HepG2 (cell line): ENCODE data around the gene RNF208. TPM values are rescaled to one million over a fixed set of nuclear protein-coding genes. Genes with fewer than 3 reads are reported as not detected.

ENCODE experiments used
- ARHGAP35 ChIP-seq: sonication (generic); formaldehyde crosslinking; IDR thresholded peaks from 2 replicates; pipeline ENCODE4 v1.9.0; 2022; ENCODE audit warnings: mild to moderate bottlenecking, inconsistent platforms, moderate library complexity, missing genetic modification reagents, borderline replicate concordance
- ATAD3A ChIP-seq: sonication (generic); formaldehyde crosslinking; IDR thresholded peaks from 2 replicates; pipeline ENCODE4 v1.4.0; 2020; ENCODE audit warnings: missing genetic modification reagents
- BRF2 ChIP-seq: sonication (generic); formaldehyde crosslinking; IDR thresholded peaks from 2 replicates; pipeline ENCODE4 v1.8.1; 2022; ENCODE audit warnings: mild to moderate bottlenecking, missing genetic modification reagents
- CSRNP1 ChIP-seq: sonication (generic); formaldehyde crosslinking; IDR thresholded peaks from 2 replicates; pipeline ENCODE4 v1.8.1; 2023; ENCODE audit warnings: mild to moderate bottlenecking, missing genetic modification reagents
- DDIT3 ChIP-seq: sonication (generic); formaldehyde crosslinking; IDR thresholded peaks from 2 replicates; pipeline ENCODE4 v1.4.0; 2020; ENCODE audit warnings: mild to moderate bottlenecking, missing genetic modification reagents
- HHEX ChIP-seq: IDR thresholded peaks from 2 replicates; pipeline ENCODE4 v1.6.1; 2016; ENCODE audit warnings: control low read depth
- KDM5B ChIP-seq: sonication (generic); formaldehyde crosslinking; IDR thresholded peaks from 2 replicates; pipeline ENCODE4 v1.4.0; 2020; ENCODE audit warnings: missing genetic modification reagents, mild to moderate bottlenecking, borderline replicate concordance
- MAZ ChIP-seq, 2 experiments: sonication (generic) in 1 of 2; formaldehyde crosslinking in 1 of 2; IDR thresholded peaks; 2 replicates each; pipeline versions ENCODE4 v1.5.0 to v1.6.1; 2012 to 2020; ENCODE audit warnings: low read depth in 2 of 2, mild to moderate bottlenecking in 2 of 2, borderline replicate concordance in 1 of 2, improper control_type of control experiment in 1 of 2, low read length in 1 of 2, missing genetic modification reagents in 1 of 2, moderate library complexity in 1 of 2
- MTERF4 ChIP-seq: sonication (generic); formaldehyde crosslinking; IDR thresholded peaks from 2 replicates; pipeline ENCODE4 v1.8.0; 2023; ENCODE audit warnings: mild to moderate bottlenecking, missing genetic modification reagents
- MYPOP ChIP-seq: sonication (generic); formaldehyde crosslinking; IDR thresholded peaks from 2 replicates; pipeline ENCODE4 v1.8.1; 2023; ENCODE audit warnings: mild to moderate bottlenecking, moderate library complexity, missing genetic modification reagents
- NFE2L1 ChIP-seq: sonication (generic); formaldehyde crosslinking; IDR thresholded peaks from 2 replicates; pipeline ENCODE4 v1.4.0; 2020; ENCODE audit warnings: missing genetic modification reagents, mild to moderate bottlenecking, borderline replicate concordance
- PAWR ChIP-seq: sonication (generic); formaldehyde crosslinking; IDR thresholded peaks from 2 replicates; pipeline ENCODE4 v1.4.0; 2020; ENCODE audit warnings: missing genetic modification reagents, mild to moderate bottlenecking, borderline replicate concordance
- PBX3 ChIP-seq: sonication (generic); formaldehyde crosslinking; IDR thresholded peaks from 2 replicates; pipeline ENCODE4 v1.8.1; 2023; ENCODE audit warnings: missing genetic modification reagents, inconsistent platforms, borderline replicate concordance
- PLSCR1 ChIP-seq: sonication (generic); formaldehyde crosslinking; IDR thresholded peaks from 2 replicates; pipeline ENCODE4 v1.5.0; 2020; ENCODE audit warnings: missing genetic modification reagents, mild to moderate bottlenecking, borderline replicate concordance
- POLR2AphosphoS5 ChIP-seq: IDR thresholded peaks from 2 replicates; pipeline ENCODE4 v1.6.1; 2012; ENCODE audit warnings: low read depth, low read length
- PPARG ChIP-seq: conservative IDR thresholded peaks from 2 replicates; pipeline ENCODE4 v1.6.1; 2016; ENCODE audit warnings: missing biosample characterization, missing genetic modification reagents
- REL ChIP-seq: sonication (generic); formaldehyde crosslinking; conservative IDR thresholded peaks from 2 replicates; pipeline ENCODE4 v1.8.0; 2022; ENCODE audit warnings: mild to moderate bottlenecking, missing genetic modification reagents, moderate library complexity
- SALL2 ChIP-seq: sonication (generic); formaldehyde crosslinking; IDR thresholded peaks from 2 replicates; pipeline ENCODE4 v1.8.1; 2023; ENCODE audit warnings: mild to moderate bottlenecking, missing genetic modification reagents, inconsistent platforms
- ZNF251 ChIP-seq: sonication (generic); formaldehyde crosslinking; IDR thresholded peaks from 2 replicates; pipeline ENCODE4 v1.9.0; 2021; ENCODE audit warnings: mild to moderate bottlenecking, missing genetic modification reagents
- polyA plus RNA-seq, 8 experiments: library from polyadenylated mRNA; depleted of rRNA in 3 of 8; stranded (reverse) in 7 of 8; unstranded in 1 of 8; fragments of >200 nt; fragmentation: Illumina TruSeq in 4 of 8; extraction: Trizol in 4 of 8; gene quantifications; 2 replicates each; pipeline versions ENCODE4 v1.2.1 to v1.2.3, GENCODE V29; 2011 to 2016; ENCODE audit warnings: low read depth in 4 of 8, missing spikeins in 1 of 8, mixed read lengths in 1 of 8; ENCODE audit not compliant: insufficient read depth in 1 of 8
- total RNA-seq, 5 experiments: library from RNA; depleted of rRNA; stranded (reverse); fragments of >200 nt; fragmentation: Illumina TruSeq; extraction: Trizol; gene quantifications; 2 replicates each; pipeline ENCODE4 v1.2.3, GENCODE V29; 2016; ENCODE audit warnings: low read depth in 1 of 5

The RNF208 gene
- total and polyA plus RNA-seq, 2 of the 13 experiments (the other 11 are each of a cell fraction or from before 2014, with no cell fraction given) = 1.6 to 2.1 TPM

- TF ChIP-seq PPARG (CRISPR knock-in tag) (no peak), REL (no peak), ARHGAP35 (CRISPR knock-in tag) (no peak; the same call in 1 of the 2 replicates), MYPOP (CRISPR knock-in tag) (peak; percentile 68; the same call in 1 of the 2 replicates), PLSCR1 (no peak), SALL2 (0 out of 2 replicates have a peak, but pooled peaks have one; percentile 22), KDM5B (CRISPR knock-in tag) (peak; percentile 56; the same call in 1 of the 2 replicates), ZNF251 (CRISPR knock-in tag) (no peak), DDIT3 (no peak), MAZ (IDR thresholded peaks at IDR 0.05; ENCODE audit: borderline replicate concordance, low read depth, low read length) (no peak), MAZ (CRISPR knock-in tag; IDR thresholded peaks at IDR 0.05; ENCODE audit: low read depth) (0 out of 2 replicates have a peak, but pooled peaks have one; percentile 25), BRF2 (CRISPR knock-in tag) (no peak), NFE2L1 (CRISPR knock-in tag) (peak; percentile 51; the same call in 1 of the 2 replicates), CSRNP1 (CRISPR knock-in tag) (no peak; the same call in 1 of the 2 replicates), PAWR (CRISPR knock-in tag) (no peak), ATAD3A (no peak), MTERF4 (CRISPR knock-in tag) (peak; percentile 57; the same call in 1 of the 2 replicates), HHEX (CRISPR knock-in tag) (no peak), PBX3 (CRISPR knock-in tag) (no peak), POLR2AphosphoS5 (no peak)
Measured at GRCh38 chr9:137222190-137223077, at the start of gene RNF208 (continued).
